Uterus (tissue), 4 donors: ENCODE measurements around the gene LDHB. TPM values are rescaled to one million over a fixed set of nuclear protein-coding genes. Genes with fewer than 3 reads are reported as not detected.
"Not testable (repeated sequence)": the region's sequence is repeated elsewhere in the genome, so short reads cannot be mapped to it uniquely, and the experiment has no call there.

ENCODE experiments used
- DNase-seq, 2 donors: peaks; one replicate each; pipeline ENCODE4 v3.0.0-alpha.2; 2019 to 2020
- H3K27ac ChIP-seq, 2 donors: fragments of 200-600 bp; sonication (generic); 1 replicate in 1 of 2; 2 replicates in 1 of 2; pipeline ENCODE4 v1.5.1; 2016 to 2018
- H3K27me3 ChIP-seq, 2 donors: fragments of 200-600 bp; sonication (generic); one replicate each; pipeline ENCODE4 v1.5.1; 2018 to 2019; ENCODE audit warnings: control low read depth in 1 of 2
- H3K36me3 ChIP-seq, 2 donors: fragments of 200-600 bp; sonication (generic); one replicate each; pipeline ENCODE4 v1.5.1; 2019; ENCODE audit warnings: control low read depth in 1 of 2
- H3K4me1 ChIP-seq, 2 donors: fragments of 200-600 bp; sonication (generic); one replicate each; pipeline ENCODE4 v1.5.1; 2018 to 2019; ENCODE audit warnings: control low read depth in 1 of 2
- H3K4me3 ChIP-seq, 2 donors: fragments of 200-600 bp; sonication (generic); 1 replicate in 1 of 2; 2 replicates in 1 of 2; pipeline ENCODE4 v1.5.1; 2018 to 2019; ENCODE audit warnings: mild to moderate bottlenecking in 1 of 2
- H3K9me3 ChIP-seq, 2 donors: fragments of 200-600 bp; sonication (generic); one replicate each; pipeline ENCODE4 v1.5.1; 2019; ENCODE audit warnings: control low read depth in 1 of 2
- CTCF ChIP-seq, 4 experiments: fragments of 200-600 bp in 2 of 4; fragments of 450-650 bp in 2 of 4; sonication (generic) in 2 of 4; IDR thresholded peaks; one replicate each; pipeline ENCODE4 v1.5.1; 2016 to 2019; ENCODE audit warnings: antibody characterized with exemption in 4 of 4, mild to moderate bottlenecking in 2 of 4, moderate library complexity in 1 of 4
- POLR2A ChIP-seq, 2 donors: fragments of 450-650 bp; IDR thresholded peaks; one replicate each; pipeline ENCODE4 v1.6.1; 2016; ENCODE audit warnings: antibody characterized with exemption in 2 of 2, mild to moderate bottlenecking in 1 of 2, moderate library complexity in 1 of 2
- intact Hi-C: fragments of 100-400 bp; cut with DNase I; formaldehyde crosslinking; loops from one replicate; pipeline ENCODE4 v1.15.1; 2023; ENCODE audit warnings: low total_unique reads
- total RNA-seq, 4 donors: library from RNA; depleted of rRNA in 3 of 4; stranded (reverse); fragments of >200 nt in 3 of 4; gene quantifications; one replicate each; pipeline versions ENCODE4 v1.1.0 to v1.2.4, GENCODE V29; 2014 to 2023
- donor health status: DM: yes; HTN: yes; CAD: no.

Gene LDHB
- total RNA-seq, 4 donors from 2014 or later: 154 to 558 (median 252) TPM

DNA sequence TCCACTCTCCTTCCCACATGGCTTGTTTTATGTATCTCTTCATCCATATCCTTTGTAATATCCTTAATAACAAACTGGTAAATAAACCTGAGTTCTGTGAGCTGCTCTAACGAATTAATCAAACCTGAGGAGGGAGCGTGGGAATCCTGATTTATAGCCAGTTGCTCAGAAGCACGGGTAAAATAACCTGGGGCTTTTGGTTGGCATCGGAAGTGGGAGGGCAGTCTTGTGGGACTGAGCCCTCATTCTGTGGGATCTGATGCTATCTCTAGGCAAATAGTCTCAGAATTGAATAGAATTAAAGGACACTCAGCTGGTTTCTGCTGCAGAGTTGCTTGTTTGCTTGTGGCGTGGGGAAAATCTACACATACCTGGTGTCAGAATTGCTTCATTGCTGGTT lies 17.5 kb upstream of the LDHB start:
- Histone ChIP-seq H3K36me3 (no peaks in the 10 kb centered on the region), H3K27me3 (no peaks in the 10 kb centered on the region), H3K9me3 (no peaks in the 10 kb centered on the region), H3K4me3 (no peak overlapping the region), H3K4me1 (no peaks in the 10 kb centered on the region), H3K27ac (no peak overlapping the region)
- DNase-seq: no peak
- intact Hi-C loops: no loop called here
- TF ChIP-seq POLR2A (IDR thresholded peaks at IDR 0.05) (no peak), CTCF (IDR thresholded peaks at IDR 0.05) (no peak)

DNA sequence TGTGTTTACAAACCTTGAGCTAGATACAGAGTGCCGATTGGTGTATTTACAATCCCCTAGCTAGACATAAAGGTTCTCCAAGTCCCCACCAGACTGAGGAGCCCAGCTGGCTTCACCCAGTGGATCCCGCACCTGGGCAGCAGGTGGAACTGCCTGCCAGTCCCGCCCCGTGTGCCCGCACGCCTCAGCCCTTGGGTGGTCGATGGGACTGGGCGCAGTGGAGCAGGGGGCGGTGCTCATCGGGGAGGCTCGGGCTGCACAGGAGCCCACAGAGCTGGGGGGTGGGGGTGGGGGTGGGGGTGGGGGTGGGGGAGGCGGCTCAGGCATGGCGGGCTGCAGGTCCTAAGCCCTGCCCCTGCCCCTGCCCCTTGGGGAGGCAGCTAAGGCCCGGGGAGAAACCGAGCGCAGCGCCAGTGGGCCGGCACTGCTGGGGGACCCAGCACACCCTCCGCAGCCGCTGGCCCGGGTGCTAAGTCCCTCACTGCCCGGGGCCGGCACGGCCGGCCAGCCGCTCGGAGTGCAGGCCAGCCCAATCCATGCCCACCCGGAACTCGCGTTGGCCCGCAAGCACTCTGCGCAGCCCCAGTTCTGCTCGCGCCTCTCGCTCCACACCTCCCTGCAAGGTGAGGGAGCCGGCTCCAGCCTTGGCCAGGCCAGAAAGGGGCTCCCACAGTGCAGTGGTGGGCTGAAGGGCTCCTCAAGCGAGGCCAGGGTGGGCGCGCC lies 16.3 kb upstream of the LDHB start:
- H3K36me3 ChIP-seq, H3K4me3 ChIP-seq, H3K27me3 ChIP-seq, H3K4me1 ChIP-seq, H3K27ac ChIP-seq, H3K9me3 ChIP-seq, intact Hi-C loops, DNase-seq: not testable (repeated sequence)

DNA sequence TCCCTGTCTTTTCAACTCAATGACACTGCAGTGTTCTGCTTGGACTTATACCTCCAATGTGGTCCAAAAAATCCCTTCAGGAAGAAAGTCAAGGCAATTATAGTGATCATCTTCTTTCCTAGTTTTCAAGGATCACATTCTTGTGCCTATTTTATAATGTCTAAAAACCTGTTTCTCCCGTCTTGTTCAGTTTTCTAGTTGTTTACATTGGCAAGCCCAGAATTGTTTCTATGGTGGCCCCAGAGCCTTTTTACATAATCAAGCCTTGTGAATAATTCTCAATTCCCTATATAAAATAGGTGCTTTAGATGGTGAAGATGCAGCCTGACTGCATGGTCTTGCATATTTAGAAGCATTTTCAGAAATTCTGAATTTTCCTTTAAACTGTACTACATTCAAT lies 14.5 kb upstream of the LDHB start:
- DNase-seq: no peak
- H3K9me3 ChIP-seq: no peaks in the 10 kb centered on the region
- no peaks in the 10 kb centered on the region for H3K27me3 ChIP-seq
- intact Hi-C loops: no loop called here
- H3K4me1 ChIP-seq: no peaks in the 10 kb centered on the region
- H3K36me3 ChIP-seq: no peaks in the 10 kb centered on the region
- H3K4me3 ChIP-seq: no peak overlapping the region
- no peak overlapping the region for H3K27ac ChIP-seq
- no peak for TF ChIP-seq POLR2A (IDR thresholded peaks at IDR 0.05)
- no peak for TF ChIP-seq CTCF (IDR thresholded peaks at IDR 0.05)

DNA sequence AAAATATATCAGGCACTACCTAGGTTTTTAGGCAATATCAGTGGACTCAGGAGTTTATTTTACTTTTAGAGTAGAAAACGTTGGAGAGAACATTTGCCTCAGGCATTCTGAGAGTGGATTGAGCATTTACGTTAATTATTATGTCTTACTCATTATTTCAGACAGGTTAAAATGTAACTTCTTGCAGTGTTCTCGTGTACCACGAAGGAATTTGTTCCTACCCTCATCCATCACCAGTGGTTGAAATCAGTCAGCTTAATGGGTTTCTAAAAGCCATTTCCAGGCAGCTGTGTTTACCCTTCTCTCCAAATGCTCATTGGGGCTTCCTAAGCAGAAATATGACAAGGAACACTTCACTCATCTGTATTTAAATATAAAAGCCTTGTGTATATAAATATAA lies 9.1 kb upstream of the LDHB start:
- H3K36me3 ChIP-seq: no peaks in the 10 kb centered on the region
- H3K4me1 ChIP-seq: no peaks in the 10 kb centered on the region
- no peak for DNase-seq
- no peak for TF ChIP-seq CTCF (IDR thresholded peaks at IDR 0.05)
- no peak for TF ChIP-seq POLR2A (IDR thresholded peaks at IDR 0.05)
- H3K27ac ChIP-seq: no peak overlapping the region
- H3K9me3 ChIP-seq: no peaks in the 10 kb centered on the region
- intact Hi-C loops: no loop called here
- H3K4me3 ChIP-seq: no peak overlapping the region
- no peaks in the 10 kb centered on the region for H3K27me3 ChIP-seq

DNA sequence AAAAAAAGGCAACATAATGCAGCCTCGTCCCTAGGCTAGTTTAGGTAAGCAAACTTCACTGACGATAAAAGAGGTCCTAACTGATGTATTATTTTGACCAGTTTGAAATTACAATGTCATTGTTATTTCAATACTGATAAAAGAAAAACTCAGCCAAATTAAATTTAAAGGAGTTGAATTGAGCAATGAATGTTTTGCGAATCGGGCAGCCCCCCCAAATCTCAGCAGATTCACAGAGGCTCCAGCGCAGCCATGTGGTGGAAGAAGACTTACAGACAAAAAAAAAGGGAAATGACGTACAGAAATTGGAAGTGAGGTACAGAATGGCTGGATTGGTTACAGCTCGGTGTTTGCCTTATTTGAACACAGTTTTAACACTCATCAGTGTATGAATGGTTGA lies 8.2 kb upstream of the LDHB start:
- intact Hi-C loops: no loop called here
- no peaks in the 10 kb centered on the region for H3K9me3 ChIP-seq
- DNase-seq: no peak
- H3K4me1 ChIP-seq: no peaks in the 10 kb centered on the region
- H3K36me3 ChIP-seq: no peaks in the 10 kb centered on the region
- H3K4me3 ChIP-seq: no peak overlapping the region
- H3K27ac ChIP-seq: no peak overlapping the region
- H3K27me3 ChIP-seq: no peaks in the 10 kb centered on the region
- no peak for TF ChIP-seq POLR2A (IDR thresholded peaks at IDR 0.05)
- no peak for TF ChIP-seq CTCF (IDR thresholded peaks at IDR 0.05)
